ENCODE results near the gene BTNL3.

DNA sequence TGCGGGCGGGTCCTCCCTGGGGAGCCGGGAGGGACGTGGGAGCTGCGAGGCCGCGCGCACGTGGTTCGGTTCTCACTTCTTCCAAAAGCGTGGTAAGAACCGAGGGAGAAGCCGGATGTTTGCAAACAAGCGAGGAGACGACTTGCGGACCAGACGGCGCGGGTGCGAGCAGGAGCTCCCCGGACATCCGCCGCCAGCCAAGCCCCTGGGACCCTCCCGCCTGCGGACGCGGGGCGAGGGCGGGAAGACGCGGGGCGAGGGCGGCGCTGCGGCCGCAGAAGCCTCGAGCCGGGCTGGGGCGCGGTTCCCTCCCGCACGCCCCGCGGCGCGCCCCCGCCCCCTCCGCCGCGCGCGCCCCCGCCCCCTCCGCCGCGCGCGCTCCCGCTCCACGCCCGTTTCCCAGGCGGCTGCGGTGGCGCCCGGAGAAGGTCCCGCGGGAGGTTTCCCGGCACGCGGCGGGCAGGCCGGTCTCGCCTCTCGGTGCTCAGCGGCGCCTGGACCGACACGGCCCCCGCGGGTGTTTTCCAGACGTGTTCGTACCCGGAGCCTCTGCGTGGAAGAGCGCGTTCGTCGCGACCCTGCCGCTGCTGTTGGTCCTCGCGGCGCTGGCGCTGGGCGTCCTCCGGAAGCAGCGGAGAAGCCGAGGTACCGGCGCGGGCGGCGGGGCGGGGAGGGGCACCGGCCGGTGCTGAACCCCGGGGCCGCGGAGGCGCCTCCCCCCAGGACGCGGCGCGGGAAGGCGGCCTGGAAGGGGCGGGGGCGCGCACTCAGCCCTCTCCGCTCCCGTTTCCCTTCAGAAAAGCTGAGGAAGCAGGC is 64.2 kb downstream of the BTNL3 start:
- TF ChIP-seq, protein P1, sequence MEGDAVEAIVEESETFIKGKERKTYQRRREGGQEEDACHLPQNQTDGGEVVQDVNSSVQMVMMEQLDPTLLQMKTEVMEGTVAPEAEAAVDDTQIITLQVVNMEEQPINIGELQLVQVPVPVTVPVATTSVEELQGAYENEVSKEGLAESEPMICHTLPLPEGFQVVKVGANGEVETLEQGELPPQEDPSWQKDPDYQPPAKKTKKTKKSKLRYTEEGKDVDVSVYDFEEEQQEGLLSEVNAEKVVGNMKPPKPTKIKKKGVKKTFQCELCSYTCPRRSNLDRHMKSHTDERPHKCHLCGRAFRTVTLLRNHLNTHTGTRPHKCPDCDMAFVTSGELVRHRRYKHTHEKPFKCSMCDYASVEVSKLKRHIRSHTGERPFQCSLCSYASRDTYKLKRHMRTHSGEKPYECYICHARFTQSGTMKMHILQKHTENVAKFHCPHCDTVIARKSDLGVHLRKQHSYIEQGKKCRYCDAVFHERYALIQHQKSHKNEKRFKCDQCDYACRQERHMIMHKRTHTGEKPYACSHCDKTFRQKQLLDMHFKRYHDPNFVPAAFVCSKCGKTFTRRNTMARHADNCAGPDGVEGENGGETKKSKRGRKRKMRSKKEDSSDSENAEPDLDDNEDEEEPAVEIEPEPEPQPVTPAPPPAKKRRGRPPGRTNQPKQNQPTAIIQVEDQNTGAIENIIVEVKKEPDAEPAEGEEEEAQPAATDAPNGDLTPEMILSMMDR (IDR thresholded peaks at IDR 0.05 in 2 of 3, conservative IDR thresholded peaks at IDR 0.05 in 1 of 3; ENCODE audit: insufficient read depth in 2 of 3, low read depth in 1 of 3, low read length in 3 of 3): no peak
- no peak for TF ChIP-seq TCFL5 (CRISPR knock-in tag; conservative IDR thresholded peaks at IDR 0.05)
- TF ChIP-seq ESRRA (IDR thresholded peaks at IDR 0.05; ENCODE audit: borderline replicate concordance, low read depth): no peak
- TF ChIP-seq, protein P2, sequence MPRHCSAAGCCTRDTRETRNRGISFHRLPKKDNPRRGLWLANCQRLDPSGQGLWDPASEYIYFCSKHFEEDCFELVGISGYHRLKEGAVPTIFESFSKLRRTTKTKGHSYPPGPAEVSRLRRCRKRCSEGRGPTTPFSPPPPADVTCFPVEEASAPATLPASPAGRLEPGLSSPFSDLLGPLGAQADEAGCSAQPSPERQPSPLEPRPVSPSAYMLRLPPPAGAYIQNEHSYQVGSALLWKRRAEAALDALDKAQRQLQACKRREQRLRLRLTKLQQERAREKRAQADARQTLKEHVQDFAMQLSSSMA (CRISPR knock-in tag; IDR thresholded peaks at IDR 0.05): no peak
